Measurements from ENCODE around the gene LZTR1. TPM values are rescaled to one million over a fixed set of nuclear protein-coding genes. Genes with fewer than 3 reads are reported as not detected.

LZTR1 gene
- polyA plus RNA-seq, 1 experiment: 28.3 TPM

DNA sequence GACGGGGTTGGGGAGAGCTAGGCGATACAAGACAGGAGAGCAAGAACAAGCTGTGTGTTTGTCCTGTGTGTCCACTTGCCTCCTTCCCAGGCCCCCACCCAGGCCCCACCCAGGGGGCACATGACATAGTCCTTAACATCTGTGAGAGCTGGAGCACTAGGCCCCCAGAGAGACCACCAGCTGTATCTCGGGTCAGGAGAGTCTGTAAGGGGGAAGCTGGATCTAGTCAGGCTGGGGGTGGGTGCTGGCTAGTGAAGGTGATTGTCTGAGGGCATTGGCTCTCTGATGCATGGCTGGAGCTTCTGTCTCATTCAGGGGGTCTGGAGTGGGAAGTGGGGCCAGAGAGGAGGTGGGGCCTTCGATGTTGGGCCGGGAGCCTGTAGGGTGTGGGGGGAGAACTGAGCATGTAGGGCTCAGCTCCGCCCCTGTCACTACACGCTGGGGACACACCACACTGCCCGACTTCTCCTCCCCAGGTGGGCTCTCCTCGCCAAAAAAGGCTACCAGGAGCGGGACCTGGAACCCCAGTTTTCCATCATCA lies 33.4 kb downstream of the LZTR1 start:
- TF ChIP-seq CTCF (IDR thresholded peaks at IDR 0.05; ENCODE audit: low read depth, low read length): no peak
- no peaks in the 10 kb centered on the region; the same call in 1 of the 2 replicates for H3K9me3 ChIP-seq (ENCODE audit: control insufficient read depth, insufficient read depth, low read length)
- ChIA-PET POLR2A (interaction anchor here (0.6 to 1.8 kb wide), 7 partner anchors 13 to 647 kb away, joined by 3 to 15 read pairs (median 4); partner anchors contain the start of genes LZTR1 and THAP7), CTCF (interaction anchor here (0.9 kb wide), 2 partner anchors 19 to 87 kb away, joined by 3 read pairs; no protein-coding TSS in a partner anchor)
- peak overlapping the region; percentile 73 for H3K27ac ChIP-seq (ENCODE audit: low read depth, low read length)
- no peak for DNase-seq (ENCODE audit: low read depth, low spot score)
- peak overlapping the region; percentile 74 for H3K4me3 ChIP-seq (ENCODE audit: low read depth, low read length)
- peaks cover 2% of the 10 kb centered on the region for H3K27me3 ChIP-seq (ENCODE audit: control insufficient read depth, insufficient read depth, low read length)

DNA sequence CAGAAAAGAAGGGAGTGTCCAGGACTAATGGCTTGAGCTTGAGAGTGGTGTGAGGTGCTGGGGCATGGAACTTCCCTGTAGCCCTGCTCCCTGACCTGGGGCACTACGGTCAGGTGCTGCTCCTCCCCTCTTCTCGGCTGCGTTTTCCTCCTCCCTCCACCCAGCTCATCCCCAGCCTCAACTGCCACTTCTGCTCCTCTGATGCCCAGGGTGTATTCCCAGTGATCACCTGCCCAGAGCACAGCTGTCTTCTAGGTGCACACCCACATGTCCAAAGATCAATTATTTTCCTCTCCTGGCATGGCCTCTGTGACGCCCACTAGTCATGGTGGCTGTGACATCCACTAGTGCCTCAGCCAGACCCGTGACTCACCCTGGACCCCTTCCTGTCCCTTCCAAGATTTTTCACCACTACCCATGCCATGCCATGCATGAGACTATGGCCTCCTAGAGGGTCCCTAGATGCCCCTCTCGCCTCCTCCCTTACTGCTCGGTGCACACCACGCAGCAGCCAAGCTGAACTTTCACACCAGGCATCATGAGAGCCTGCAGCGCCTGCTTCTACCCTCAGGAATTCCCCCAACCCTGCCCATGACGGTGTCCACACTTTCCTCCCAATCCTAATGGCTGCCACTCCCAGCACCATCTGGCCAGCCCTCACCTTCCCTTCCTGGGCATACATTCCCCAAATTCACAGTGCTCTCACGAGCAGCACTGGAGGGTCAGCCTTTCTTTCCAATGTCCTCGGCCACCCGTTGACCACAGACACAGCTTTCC lies 34.7 kb downstream of the LZTR1 start:
- ChIA-PET POLR2A (no interaction called here), CTCF (no interaction called here)
- no peak for TF ChIP-seq CTCF (IDR thresholded peaks at IDR 0.05; ENCODE audit: low read depth, low read length)
- no peaks in the 10 kb centered on the region; the same call in 1 of the 2 replicates for H3K9me3 ChIP-seq (ENCODE audit: control insufficient read depth, insufficient read depth, low read length)
- H3K27ac ChIP-seq (ENCODE audit: low read depth, low read length): no peak overlapping the region
- peaks cover 5% of the 10 kb centered on the region for H3K27me3 ChIP-seq (ENCODE audit: control insufficient read depth, insufficient read depth, low read length)
- no peak for DNase-seq (ENCODE audit: low read depth, low spot score)
- H3K4me3 ChIP-seq (ENCODE audit: low read depth, low read length): no peak overlapping the region

DNA sequence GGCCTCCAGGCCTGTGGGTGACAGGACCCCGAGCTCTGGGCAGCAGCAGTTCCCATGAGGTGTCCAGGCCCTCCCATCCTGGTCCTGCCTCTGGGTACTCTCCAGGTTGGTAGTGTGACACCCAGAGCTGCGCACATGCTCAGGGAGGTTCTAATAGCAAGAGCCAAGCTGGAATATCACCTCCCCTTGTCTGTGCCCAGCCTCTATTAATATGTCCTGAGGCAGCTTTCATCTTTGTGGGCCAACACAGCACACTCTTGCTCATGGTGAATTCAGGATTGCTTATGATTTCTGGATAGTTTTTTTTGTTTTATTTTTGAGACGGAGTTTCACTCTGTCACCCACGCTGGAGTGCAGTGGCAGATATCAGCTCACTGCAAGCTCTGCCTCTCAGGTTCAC lies 36.2 kb downstream of the LZTR1 start:
- Histone ChIP-seq H3K27me3 (ENCODE audit: control insufficient read depth, insufficient read depth, low read length) (peaks cover 5% of the 10 kb centered on the region), H3K9me3 (ENCODE audit: control insufficient read depth, insufficient read depth, low read length) (no peaks in the 10 kb centered on the region; the same call in 1 of the 2 replicates), H3K27ac (ENCODE audit: low read depth, low read length) (no peak overlapping the region), H3K4me3 (ENCODE audit: low read depth, low read length) (no peak overlapping the region)
- no peak for DNase-seq (ENCODE audit: low read depth, low spot score)
- ChIA-PET CTCF (interaction anchor here (0.7 kb wide), 1 partner anchor 268 kb away, joined by 3 read pairs; no protein-coding TSS in a partner anchor), POLR2A (no interaction called here)
- no peak for TF ChIP-seq CTCF (IDR thresholded peaks at IDR 0.05; ENCODE audit: low read depth, low read length)

DNA sequence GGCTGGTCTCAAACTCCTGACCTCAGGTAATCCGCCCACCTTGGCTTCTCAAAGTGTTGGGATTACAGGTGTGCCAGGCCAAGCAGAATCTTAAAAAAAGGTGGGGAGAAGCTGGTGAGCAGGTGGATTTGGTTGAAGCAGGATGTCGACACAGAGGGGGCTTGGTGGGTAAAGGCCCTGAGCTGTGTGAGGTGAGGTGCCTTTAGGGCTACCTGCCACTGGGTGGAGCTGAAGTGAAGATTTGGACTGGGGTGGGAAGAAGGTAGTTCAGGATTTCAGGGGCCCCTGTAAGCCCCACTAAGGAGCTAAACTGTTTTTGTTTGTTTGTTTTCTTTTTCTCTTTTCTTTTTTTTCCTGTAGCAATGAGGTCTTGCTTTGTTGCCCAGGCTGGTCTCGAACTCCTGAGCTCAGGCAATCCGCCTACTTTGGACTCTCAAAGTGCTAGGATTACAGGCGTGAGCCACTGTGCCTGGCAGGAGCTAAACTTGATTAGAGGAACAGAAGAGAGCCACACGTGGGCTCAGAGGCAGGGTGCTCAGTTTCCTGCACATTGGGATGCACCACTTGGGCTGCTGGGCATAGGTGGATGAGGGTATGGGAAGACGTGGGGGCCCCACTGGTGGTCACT lies 38.8 kb downstream of the LZTR1 start:
- ChIA-PET POLR2A (no interaction called here), CTCF (interaction anchor here (0.6 to 1.8 kb wide), 3 partner anchors 17 to 41 kb away, joined by 3 to 4 read pairs (median 3); no protein-coding TSS in a partner anchor)
- Histone ChIP-seq H3K4me3 (ENCODE audit: low read depth, low read length) (no peak overlapping the region), H3K27ac (ENCODE audit: low read depth, low read length) (no peak overlapping the region), H3K9me3 (ENCODE audit: control insufficient read depth, insufficient read depth, low read length) (peaks cover under 1% of the 10 kb centered on the region; the same call in 1 of the 2 replicates), H3K27me3 (ENCODE audit: control insufficient read depth, insufficient read depth, low read length) (peaks cover 5% of the 10 kb centered on the region)
- DNase-seq (ENCODE audit: low read depth, low spot score): no peak
- peak; percentile 34 for TF ChIP-seq CTCF (IDR thresholded peaks at IDR 0.05; ENCODE audit: low read depth, low read length)
